HepG2 (cell line): ENCODE data around the gene TMEFF1. TPM values are rescaled to one million over a fixed set of nuclear protein-coding genes. Genes with fewer than 3 reads are reported as not detected.

ENCODE experiments used
- NFKB2 ChIP-seq: sonication (generic); formaldehyde crosslinking; IDR thresholded peaks from 2 replicates; pipeline ENCODE4 v1.4.0; 2020; ENCODE audit warnings: missing genetic modification reagents, borderline replicate concordance
- ZFY ChIP-seq: sonication (generic); formaldehyde crosslinking; IDR thresholded peaks from 2 replicates; pipeline ENCODE4 v1.4.0; 2020; ENCODE audit warnings: missing genetic modification reagents
- ZNF44 ChIP-seq: sonication (generic); formaldehyde crosslinking; IDR thresholded peaks from 2 replicates; pipeline ENCODE4 v1.5.1; 2020; ENCODE audit warnings: mild to moderate bottlenecking, missing genetic modification reagents
- polyA plus RNA-seq, 8 experiments: library from polyadenylated mRNA; depleted of rRNA in 3 of 8; stranded (reverse) in 7 of 8; unstranded in 1 of 8; fragments of >200 nt; fragmentation: Illumina TruSeq in 4 of 8; extraction: Trizol in 4 of 8; gene quantifications; 2 replicates each; pipeline versions ENCODE4 v1.2.1 to v1.2.3, GENCODE V29; 2011 to 2016; ENCODE audit warnings: low read depth in 4 of 8, missing spikeins in 1 of 8, mixed read lengths in 1 of 8; ENCODE audit not compliant: insufficient read depth in 1 of 8
- total RNA-seq, 5 experiments: library from RNA; depleted of rRNA; stranded (reverse); fragments of >200 nt; fragmentation: Illumina TruSeq; extraction: Trizol; gene quantifications; 2 replicates each; pipeline ENCODE4 v1.2.3, GENCODE V29; 2016; ENCODE audit warnings: low read depth in 1 of 5
- TF ChIP-seq, protein P1 (sequence below): sonication (generic); formaldehyde crosslinking; IDR thresholded peaks from 2 replicates; pipeline ENCODE4 v1.8.1; 2023; ENCODE audit warnings: mild to moderate bottlenecking, inconsistent platforms, moderate library complexity, missing genetic modification reagents, borderline replicate concordance
- TF ChIP-seq, protein P2 (sequence below): sonication (generic); formaldehyde crosslinking; IDR thresholded peaks from 2 replicates; pipeline ENCODE4 v1.9.0; 2022; ENCODE audit warnings: low read depth, missing genetic modification reagents
- TF ChIP-seq, protein P3 (sequence below): sonication (generic); formaldehyde crosslinking; IDR thresholded peaks from 2 replicates; pipeline ENCODE4 v1.4.0; 2020; ENCODE audit warnings: missing genetic modification reagents

The TMEFF1 gene
- total and polyA plus RNA-seq, 2 of the 13 experiments (the other 11 are each of a cell fraction or from before 2014, with no cell fraction given) = 0.87 to 1.9 TPM

DNA sequence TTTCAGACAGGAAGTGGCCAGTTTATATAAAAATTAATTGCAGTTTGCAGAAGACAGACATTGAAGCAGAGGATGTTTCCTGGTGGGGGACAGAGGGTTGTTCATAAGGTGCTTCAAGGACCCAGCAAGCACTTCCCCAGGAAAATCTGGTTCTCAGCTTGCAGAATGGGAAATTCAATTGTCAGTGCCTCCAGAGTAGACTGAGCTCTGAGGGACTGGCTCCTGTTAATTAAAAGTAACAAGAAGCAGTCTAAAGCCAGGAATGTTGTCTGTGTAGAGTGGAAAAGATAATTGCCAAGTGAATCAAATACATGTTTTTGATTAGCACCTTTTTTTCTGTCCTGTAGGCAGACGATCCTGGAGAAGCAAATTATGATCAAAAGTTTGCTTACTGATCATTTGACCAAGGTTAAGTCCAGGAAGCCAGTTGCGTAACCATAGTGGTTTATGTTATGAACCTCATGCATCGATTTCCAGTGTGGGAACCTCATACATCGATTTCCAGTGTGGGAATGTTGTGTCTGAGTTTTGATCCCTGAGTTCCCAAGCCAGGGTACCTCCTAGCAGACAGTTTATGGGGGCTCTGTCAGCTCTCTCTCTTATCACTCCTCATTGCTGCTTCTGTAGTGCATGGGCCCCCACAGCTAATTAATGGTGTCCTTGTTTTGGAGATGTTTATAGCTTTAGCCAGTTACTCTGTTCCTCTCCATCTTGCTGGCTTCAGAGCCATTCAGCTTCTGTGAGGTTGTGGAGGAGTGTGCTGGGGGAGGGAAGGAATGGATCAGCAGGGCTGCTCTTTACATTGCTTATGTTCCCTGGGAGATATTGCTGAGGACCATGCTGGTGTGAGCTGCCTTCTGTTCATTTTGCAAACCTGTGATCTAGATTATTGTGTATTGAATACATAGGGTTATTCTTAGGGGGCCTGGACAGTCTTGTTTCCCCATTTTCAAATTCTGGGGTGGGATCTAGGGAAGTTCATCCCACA is 28.9 kb upstream of the TMEFF1 start (continued):
- no peak for TF ChIP-seq ZNF44 (CRISPR knock-in tag)
- no peak for TF ChIP-seq NFKB2 (CRISPR knock-in tag)
- TF ChIP-seq, protein P1, sequence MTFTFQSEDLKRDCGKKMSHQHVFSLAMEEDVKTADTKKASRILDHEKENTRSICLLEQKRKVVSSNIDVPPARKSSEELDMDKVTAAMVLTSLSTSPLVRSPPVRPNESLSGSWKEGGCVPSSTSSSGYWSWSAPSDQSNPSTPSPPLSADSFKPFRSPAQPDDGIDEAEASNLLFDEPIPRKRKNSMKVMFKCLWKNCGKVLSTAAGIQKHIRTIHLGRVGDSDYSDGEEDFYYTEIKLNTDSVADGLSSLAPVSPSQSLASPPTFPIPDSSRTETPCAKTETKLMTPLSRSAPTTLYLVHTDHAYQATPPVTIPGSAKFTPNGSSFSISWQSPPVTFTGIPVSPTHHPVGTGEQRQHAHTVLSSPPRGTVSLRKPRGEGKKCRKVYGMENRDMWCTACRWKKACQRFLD (CRISPR knock-in tag) = no peak
- TF ChIP-seq ZFY = no peak
- TF ChIP-seq, protein P2, sequence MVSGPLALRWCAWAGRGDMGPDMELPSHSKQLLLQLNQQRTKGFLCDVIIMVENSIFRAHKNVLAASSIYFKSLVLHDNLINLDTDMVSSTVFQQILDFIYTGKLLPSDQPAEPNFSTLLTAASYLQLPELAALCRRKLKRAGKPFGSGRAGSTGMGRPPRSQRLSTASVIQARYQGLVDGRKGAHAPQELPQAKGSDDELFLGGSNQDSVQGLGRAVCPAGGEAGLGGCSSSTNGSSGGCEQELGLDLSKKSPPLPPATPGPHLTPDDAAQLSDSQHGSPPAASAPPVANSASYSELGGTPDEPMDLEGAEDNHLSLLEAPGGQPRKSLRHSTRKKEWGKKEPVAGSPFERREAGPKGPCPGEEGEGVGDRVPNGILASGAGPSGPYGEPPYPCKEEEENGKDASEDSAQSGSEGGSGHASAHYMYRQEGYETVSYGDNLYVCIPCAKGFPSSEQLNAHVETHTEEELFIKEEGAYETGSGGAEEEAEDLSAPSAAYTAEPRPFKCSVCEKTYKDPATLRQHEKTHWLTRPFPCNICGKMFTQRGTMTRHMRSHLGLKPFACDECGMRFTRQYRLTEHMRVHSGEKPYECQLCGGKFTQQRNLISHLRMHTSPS (CRISPR knock-in tag) = no peak
- TF ChIP-seq, protein P3, sequence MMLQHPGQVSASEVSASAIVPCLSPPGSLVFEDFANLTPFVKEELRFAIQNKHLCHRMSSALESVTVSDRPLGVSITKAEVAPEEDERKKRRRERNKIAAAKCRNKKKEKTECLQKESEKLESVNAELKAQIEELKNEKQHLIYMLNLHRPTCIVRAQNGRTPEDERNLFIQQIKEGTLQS (CRISPR knock-in tag) = no peak
